HCT116 (cell line): Measurements from ENCODE around the gene LLGL2. TPM values are rescaled to one million over a fixed set of nuclear protein-coding genes. Genes with fewer than 3 reads are reported as not detected.

Experiments used
- CEBPB ChIP-seq: IDR thresholded peaks from 2 replicates; pipeline ENCODE4 v1.6.1; 2012; ENCODE audit warnings: low read depth
- CTCF ChIP-seq, 3 experiments: fragments of 200-600 bp in 1 of 3; sonication (generic) in 1 of 3; IDR thresholded peaks in 2 of 3; conservative IDR thresholded peaks in 1 of 3; 2 replicates each; pipeline ENCODE4 v1.5.1; 2012 to 2017; ENCODE audit warnings: low read depth in 2 of 3, low read length in 2 of 3, antibody characterized with exemption in 1 of 3, borderline replicate concordance in 1 of 3, control low read depth in 1 of 3, mild to moderate bottlenecking in 1 of 3, mixed read lengths in 1 of 3, mixed run types in 1 of 3, moderate library complexity in 1 of 3; ENCODE audit not compliant: insufficient read depth in 1 of 3
- EGR1 ChIP-seq: IDR thresholded peaks from 2 replicates; pipeline ENCODE4 v1.6.1; 2012; ENCODE audit warnings: low read depth
- ELF1 ChIP-seq: IDR thresholded peaks from 2 replicates; pipeline ENCODE4 v1.6.1; 2012; ENCODE audit warnings: low read depth, borderline replicate concordance
- EZH2phosphoT487 ChIP-seq: fragments of 200-600 bp; IDR thresholded peaks from 2 replicates; pipeline ENCODE4 v1.6.1; 2018; ENCODE audit warnings: antibody characterized with exemption, borderline replicate concordance
- POLR2A ChIP-seq: IDR thresholded peaks from 2 replicates; pipeline ENCODE4 v1.7.0; 2011; ENCODE audit warnings: borderline replicate concordance; ENCODE audit not compliant: insufficient read depth, insufficient read length; ENCODE audit errors: extremely low read depth
- POLR2AphosphoS5 ChIP-seq: IDR thresholded peaks from 2 replicates; pipeline ENCODE4 v1.6.1; 2011; ENCODE audit warnings: mild to moderate bottlenecking, low read depth, low read length, moderate library complexity
- RAD21 ChIP-seq: IDR thresholded peaks from 2 replicates; pipeline ENCODE4 v1.6.1; 2012; ENCODE audit warnings: low read depth, mild to moderate bottlenecking
- REST ChIP-seq: IDR thresholded peaks from 2 replicates; pipeline ENCODE4 v1.6.1; 2012; ENCODE audit warnings: low read depth
- SP1 ChIP-seq: IDR thresholded peaks from 2 replicates; pipeline ENCODE4 v1.6.1; 2012; ENCODE audit warnings: low read depth
- SRF ChIP-seq: IDR thresholded peaks from 2 replicates; pipeline ENCODE4 v1.6.1; 2012; ENCODE audit warnings: low read depth
- YY1 ChIP-seq: IDR thresholded peaks from 2 replicates; pipeline ENCODE4 v1.6.1; 2011; ENCODE audit warnings: low read length, low read depth, moderate library complexity, mild to moderate bottlenecking; ENCODE audit not compliant: insufficient replicate concordance; ENCODE audit errors: extremely low read depth
- total RNA-seq: library from RNA; stranded (reverse); gene quantifications from one replicate; pipeline ENCODE4 v1.2.1, GENCODE V29; 2021; ENCODE audit not compliant: unreplicated experiment

The LLGL2 gene
- total RNA-seq, 1 experiment from 2014 or later = 209 TPM

DNA sequence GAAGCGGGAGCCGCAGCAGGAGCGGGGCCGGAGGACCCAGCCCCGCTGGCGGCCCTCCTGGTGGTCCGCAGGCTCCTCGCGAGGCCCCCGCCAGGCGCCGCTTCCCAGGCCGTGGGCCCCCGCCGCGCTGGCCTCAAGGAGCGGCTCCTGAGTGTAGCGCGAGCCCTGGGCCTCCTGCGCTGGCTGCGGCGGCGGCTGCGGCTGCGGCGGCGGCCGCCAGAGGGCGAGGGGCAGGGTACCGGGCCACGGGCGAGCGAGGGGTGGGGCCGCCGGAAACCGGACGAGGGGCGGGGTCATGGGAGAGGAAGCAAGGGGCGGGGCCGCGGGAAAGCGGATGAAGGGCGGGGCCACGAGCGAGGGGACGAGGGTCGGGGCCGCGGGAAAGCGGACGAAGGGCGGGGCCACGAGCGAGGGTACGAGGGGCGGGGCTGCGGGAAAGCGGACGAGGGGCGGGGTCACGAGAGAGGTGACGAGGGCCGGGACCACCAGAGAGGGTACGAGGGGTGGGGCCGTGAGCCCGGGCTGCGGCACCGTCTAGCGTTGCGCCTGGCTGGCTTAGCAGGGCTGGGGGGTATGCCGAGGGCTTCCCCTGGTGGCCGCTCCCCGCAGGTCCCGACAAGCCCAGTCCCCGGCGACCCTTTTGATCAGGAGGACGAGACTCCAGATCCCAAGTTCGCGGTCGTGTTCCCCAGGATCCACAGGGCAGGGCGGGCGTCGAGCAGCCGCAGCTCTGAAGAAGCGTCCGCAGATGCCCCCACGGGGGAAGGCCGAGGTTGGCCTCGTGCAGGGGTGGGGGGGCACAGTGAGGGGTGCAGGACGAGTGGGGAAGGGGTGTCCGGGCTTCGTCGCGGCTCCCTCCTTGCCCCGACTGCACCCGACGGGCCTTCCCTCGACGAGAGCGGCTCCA lies 63.8 kb downstream of the LLGL2 start (continued):
- TF ChIP-seq EGR1 (no peak), POLR2A (no peak), CEBPB (no peak), CTCF (IDR thresholded peaks at IDR 0.05 in 2 of 3, conservative IDR thresholded peaks at IDR 0.05 in 1 of 3; ENCODE audit: borderline replicate concordance in 1 of 3, insufficient read depth in 1 of 3, low read depth in 2 of 3, low read length in 2 of 3) (peak; percentile 37 to 58 (median 42); a peak in 5 of 6 replicates), REST (no peak), EZH2phosphoT487 (no peak), ELF1 (no peak), SRF (no peak), YY1 (peak; percentile 25), SP1 (no peak), RAD21 (no peak; the same call in 1 of the 2 replicates), POLR2AphosphoS5 (peak; percentile 38)
